HG02588 (cell line): Measurements from ENCODE around the gene MSI2.

Experiments
- ATAC-seq: cut with Tn5 transposase; IDR thresholded peaks from one replicate; pipeline ENCODE4 v1.9.1; 2021; ENCODE audit warnings: mild to moderate bottlenecking, moderate library complexity; ENCODE audit not compliant: unreplicated experiment

Gene MSI2

DNA sequence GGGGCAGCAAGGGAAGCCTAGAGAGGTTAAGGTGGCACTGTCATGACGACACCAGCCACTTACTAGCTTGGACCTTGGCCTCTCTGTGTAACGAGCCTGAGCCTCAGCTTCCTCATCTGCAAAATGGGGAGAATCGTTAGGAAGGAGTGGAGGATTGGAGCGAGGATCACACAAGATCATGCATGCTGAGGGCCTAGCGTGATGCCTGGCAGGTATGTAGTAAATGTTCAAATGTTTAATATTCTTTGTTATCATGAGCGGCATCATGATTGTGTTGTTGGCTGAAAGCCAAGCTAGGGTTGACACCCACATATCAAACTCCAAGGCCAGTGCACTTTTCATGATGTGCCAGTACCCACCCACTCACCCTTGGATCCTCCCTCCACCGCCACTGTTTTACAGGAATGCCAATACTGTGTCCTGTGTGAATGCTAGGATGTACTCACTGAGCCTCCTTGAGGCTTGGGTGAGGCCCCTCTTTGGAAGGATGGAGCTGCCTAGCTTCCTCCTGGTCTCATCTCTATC, 192.5 kb downstream of the MSI2 start:
- ATAC-seq = no peak

DNA sequence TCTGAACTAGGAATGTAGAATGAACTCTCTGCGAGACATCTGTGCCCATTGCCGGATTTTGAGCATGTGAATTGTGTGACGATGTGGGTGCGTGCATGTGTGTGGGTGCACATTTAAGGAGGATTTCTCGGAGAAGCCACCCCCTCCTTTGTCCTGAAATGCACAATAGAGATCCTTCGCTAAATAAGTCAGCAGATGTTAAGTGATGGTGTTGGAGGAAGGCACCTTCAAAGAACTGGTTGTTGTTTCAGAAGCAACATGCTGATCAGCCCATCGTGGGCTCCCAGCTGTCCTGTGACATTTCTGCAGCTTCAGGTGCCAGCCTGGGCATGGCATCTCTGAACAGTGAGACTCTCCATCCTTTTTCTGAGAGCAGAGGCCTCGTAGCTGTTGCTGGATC, 194.9 kb downstream of the MSI2 start:
- no peak for ATAC-seq

DNA sequence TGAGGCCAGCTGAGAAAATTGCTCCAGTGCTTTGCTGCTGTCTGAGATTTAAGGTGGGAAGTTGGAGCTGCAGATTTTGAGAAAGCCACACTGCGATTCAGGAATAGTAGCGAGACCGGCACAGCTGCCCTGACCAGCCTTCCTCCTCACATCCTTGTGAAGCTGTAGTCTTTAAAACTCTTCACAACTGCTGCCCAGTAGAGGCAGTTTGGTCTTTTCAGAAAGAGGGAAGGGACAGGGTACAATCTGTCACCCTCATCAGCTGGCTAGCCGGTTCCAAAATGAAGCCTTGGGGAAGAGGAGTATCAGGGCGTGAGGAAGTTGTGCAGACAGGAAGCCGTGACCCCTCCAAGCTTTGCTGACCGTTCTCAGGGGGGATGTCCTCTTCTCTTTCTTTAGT, 195.3 kb downstream of the MSI2 start:
- ATAC-seq = no peak

DNA sequence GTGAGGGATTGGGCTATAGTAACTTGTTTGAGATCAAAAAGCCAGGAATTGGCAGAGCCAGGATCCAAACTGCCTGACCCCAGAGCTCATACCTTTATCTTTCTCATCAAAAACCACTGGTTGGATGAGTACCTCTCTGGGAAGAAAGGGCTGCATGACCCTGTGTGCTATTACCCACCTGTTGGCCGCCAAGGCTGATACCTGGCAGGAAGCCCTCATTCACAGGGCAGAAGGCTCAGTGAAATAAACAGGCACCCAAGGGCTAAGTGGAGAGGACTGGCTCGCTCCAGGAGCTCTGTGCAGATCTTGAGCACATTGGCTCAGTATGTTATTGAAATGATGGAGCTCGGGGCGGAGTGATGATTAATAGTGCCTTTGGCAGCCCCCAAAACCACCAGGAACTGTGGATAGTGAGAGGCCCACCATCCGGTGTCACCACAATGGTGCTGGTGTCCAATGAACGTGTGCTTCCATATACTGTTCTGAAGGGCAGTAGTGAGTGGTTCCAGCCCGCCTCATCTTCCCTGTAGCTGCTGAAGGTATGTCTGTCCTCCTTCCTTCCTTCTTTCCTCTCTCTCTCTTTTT, 197.6 kb downstream of the MSI2 start:
- no peak for ATAC-seq

DNA sequence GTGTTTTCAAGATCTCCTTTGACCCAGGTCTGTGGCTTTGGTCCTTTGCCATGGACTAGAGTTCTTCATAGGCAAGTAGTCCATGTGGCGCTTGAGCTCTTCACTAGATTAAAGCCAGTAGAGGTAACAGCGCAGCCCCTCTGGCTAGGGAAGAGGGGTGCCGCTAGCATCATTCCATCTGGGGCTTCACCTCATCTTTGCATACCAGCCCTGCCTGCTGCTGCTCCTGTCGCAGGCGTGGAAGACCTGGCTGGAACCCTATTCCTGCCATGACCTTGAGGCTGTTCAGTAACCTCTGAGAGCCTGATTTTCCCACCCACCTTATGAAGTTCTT, 198.4 kb downstream of the MSI2 start:
- ATAC-seq = no peak

DNA sequence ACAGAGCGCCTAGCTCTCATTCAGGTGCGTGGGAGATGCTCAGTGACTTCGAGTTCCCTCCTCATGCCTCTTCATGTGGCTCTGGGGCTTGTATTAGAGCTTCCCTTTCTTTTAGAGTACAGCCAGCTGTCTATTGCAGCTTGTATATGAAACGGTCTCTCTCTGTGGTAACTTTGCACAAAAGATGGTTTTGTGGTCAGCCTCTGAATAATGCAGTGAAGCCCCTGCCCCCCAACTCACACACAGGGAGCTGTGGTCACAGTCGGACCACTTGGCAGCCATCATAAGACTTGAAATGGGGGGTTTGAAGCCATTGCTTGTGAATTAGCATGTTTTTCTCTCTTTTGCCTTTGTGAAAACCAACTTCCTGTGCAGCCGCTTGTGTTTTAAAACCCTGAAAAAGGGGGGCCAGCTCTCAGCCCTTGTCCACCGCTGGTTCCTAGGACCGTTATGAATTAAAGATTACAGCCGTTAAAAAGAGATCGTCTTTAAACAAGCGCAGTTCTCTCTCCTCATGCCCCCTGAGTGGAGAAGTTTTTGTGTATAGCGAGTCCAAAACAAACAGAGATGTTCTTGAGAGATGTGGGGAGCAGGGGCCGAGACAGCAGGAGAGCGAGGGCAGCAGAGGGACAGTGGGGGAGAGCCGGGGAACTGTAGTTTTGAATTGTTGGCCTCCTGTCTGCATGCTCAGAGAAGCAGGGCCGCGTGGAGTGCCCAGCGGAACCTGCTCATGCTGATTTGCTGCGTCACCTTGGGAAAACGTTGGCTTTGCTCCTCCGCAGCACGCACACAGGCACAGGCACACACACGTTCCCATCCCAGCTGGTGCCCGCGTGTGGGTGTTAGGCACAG, 199.0 kb downstream of the MSI2 start:
- peak; percentile 77 for ATAC-seq

DNA sequence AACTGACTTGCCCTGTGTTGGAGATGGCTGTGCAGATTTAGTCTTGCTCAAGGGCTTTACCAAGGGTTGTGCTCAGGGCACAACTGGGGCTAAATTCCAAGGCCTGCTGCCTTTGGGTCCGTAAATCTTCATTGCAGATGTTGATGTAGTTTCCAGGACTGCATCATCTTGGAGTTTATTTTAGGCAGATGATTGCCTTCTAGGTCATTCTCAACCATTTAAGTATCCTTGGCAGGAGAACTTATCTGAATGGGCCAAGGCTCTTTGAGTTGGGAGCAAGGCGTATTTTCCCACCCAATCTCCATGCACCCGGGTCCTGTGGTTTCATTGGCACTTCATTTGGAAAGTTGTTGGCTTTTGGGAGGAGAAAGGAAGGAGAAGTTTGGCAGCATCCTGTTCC, 200.3 kb downstream of the MSI2 start:
- ATAC-seq = no peak

DNA sequence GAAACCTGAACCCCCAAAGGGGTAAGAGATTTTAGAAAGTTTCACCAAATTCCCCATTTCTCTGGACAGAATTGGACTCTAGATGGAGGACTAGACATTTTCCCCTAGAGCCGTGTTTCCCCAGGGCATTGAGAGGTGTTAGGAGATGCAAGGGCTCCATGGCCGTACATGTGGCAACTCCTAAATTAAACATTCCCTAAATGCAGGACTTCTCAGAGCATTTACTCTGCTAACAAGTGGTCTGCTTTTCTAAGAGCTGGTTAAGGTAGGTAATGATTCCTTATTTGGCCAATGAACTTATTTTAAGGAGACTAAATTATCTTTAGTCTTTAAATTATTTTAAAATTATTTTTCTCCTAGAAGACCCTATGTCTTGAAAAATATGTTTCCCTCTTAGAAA, 200.9 kb downstream of the MSI2 start:
- ATAC-seq = no peak

DNA sequence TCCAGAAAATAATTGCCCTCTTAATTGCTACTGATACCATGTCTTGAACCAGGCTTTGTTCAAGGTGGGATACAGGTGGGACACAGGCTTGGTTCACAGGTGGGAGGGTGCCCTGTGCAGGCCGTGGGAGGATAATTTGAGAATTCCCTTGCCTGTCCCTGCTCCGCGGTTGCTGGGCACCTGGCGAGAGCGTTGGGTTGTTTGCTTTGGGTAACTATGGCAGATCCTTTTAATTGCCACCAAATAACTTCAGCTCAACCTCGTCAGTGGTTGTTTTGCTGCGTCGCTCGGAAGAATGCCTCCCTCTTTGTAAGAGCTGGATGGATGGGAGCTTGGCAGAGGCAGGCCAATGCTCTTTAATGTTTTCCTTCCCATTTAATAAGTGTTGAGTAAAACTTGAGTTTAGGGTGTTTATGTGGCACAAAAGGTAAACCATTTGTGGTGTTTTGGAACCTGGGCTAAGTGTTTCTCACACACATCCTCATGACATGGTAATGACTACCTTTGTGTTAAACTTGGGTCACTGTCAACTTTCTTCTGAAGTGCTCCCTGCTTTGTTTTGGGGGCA, 202.5 kb downstream of the MSI2 start:
- no peak for ATAC-seq

DNA sequence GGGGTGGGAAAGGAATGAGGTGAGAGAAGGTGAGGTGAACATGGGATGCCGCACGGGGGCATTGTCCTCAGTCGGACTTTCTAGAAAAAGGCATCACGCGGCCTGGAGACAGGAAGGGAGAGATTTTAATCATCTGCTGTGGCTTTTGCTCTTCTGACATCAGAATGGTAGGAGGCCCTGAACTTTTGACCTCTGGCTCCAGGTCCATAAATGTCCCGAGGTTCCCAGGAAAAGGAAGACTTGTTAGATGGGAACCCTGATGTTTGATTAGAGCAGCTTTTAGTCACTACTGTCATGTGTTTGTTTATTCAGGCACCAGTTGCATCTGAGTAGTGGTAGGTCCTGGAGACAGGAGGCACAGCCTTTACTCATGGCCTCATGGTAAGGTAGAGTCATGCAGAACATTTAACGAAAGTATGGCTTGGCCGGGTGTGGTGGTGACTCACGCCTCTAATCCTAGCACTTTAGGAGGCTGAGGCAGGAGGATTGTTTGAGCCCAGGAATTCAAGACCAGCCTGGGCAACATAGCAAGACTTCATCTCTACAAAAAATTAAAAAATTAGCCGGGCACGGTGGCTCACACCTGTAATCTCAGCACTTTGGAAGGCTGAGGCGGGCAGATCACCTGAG, 203.1 kb downstream of the MSI2 start:
- ATAC-seq = no peak

DNA sequence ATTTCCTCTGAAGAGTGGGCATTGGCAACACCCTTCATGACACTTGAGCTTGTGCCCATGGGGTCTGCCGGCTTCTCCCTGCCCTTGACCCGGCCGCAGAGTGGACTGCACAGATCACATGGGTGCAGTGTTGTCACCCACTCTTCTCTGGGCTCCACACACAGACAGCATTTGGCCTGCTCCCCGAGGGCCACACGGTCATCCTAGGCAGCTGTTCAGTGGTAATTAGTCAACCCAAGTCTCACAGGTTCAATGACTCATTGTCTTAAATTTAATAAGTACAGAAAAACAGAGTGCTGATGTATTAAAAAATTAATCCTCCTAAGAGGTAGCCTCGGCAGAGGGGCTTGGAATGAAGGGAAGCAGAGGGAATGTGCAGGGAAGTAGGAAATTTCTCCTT, 204.8 kb downstream of the MSI2 start:
- no peak for ATAC-seq

DNA sequence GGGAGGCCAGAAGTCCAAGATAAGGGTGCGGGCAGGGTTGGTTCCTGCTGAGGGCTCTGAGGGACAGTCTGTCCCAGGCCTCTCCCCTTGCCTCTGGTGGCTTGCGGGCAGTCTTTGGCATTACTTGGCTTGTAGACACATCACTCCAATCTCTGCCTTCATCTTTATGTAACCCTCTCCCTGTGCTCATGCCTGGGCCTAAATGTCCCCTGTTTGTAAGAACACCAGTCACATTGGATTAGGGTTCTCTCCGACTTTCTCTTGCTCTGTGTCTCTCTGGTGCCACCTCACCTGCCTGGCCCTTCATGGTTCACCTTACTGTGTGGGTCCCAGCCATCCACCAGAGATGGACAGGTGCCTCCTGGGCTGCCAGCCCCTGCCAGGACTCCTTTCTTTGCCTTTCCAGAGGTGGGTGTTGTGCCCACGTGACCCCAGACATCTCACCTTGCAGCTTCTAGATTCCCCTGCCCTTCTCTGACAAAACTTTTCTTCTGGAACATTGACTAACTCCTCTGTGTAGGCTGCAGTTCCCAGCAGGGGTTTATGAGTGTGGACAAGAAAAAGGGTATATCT, 205.8 kb downstream of the MSI2 start:
- no peak for ATAC-seq

DNA sequence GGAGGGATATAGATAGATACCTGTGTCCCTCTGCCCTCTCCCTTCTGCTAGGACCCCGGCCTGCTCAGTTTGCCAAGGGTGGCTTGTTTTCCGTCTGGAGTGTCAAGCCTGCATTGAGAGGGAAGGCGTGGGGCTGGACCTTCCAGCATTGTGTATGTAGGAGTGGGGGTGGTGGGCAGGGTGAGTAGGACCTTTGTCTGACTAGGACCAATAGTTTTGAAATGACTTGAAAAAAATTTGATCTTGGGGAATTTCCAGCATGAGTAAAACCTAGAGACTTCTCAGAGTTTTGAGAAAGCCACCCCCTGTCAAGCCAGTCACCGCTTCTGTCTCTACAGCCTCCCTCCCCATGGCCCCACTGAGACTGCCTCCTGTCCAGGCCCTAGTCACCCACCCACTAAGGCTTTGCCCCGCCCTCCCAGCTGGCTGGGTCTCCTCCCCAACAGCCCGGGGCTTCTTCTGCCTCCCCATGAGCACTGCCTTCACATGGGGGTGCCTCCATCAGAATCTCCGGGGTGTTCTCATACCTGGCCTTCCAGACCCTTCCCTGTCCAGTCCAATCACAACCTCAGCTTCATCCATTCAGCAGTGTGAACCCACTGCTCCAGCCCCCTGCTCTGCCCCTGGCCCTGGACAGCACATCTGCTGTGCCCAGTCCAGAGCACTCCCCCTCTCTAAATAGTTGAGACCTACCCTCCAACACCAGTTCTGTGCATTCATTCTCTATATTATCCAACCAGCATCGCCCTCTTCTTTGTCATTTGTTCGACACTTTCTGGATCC, 207.0 kb downstream of the MSI2 start:
- ATAC-seq = peak; percentile 88

DNA sequence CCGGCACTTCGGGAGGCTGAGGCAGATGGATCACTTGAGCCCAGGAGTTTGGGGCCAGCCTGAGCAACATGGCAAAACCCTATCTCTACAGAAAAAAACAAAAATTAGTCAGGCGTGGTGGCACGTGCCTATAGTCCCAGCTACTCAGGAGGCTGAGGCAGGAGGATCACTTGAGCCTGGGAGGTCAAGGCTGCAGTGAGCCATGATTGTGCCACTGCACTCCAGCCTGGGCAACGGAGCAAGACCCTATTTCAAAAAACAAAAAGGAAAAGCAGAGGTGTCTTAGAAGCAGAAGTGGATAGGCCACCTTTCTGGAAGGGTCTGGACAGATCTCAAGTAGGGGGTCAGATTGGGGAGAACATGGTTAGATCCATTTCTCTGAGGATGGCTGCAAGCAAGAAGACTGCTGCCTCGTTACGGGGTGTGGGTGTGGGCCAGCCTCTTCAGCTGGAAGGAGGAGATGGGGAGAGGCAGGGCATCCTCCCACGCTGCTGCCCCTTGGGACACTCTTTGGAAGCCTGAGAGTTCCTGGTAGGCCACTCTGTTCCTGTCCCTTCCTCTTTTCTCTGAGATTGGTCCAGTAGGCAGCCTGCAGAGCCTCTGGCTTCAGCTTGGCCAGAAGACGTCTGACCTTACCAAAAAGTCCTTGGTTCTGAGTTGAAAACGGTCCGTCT, 208.0 kb downstream of the MSI2 start:
- ATAC-seq = no peak

DNA sequence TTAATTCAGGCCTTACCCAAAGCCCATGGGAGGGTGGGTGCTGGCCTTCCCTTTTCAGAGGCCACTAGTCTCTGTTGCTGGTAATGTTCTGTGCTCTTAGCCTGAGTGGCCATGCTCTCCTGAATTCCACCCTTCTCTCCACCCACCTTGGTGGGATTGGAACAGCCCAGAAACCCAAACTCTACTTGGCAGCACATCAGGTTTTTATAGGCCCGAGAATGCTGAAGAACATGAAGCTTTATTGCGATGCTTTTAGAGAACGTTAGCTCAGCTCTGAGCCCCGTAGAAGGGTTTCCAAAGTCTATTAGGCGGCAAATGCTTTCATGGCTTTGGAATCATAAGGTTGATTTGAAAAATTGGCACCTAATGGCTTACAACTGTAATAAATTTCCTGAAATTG, 209.3 kb downstream of the MSI2 start:
- no peak for ATAC-seq

DNA sequence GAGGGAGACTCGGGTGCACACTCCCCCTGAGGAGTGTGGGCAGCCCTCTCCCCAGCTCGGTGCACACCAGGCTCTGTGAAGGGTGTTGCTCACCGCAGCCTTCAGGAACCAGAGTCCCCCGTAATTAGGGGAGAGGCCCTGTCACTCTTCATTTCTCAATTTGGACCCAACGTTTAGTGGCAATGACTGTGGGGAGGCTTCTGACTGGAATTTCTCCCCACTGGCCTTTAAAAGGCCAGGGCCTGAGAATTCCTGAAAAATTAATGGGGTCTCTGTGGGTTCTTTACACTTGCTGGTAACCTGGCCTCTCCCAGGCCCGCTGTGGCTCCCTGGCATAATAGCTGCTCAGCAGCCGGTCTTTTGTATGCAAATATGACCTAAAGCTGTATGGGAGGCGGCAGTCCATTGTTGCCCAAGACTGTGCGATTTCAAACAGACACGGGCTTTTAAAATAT, 209.7 kb downstream of the MSI2 start:
- no peak for ATAC-seq

DNA sequence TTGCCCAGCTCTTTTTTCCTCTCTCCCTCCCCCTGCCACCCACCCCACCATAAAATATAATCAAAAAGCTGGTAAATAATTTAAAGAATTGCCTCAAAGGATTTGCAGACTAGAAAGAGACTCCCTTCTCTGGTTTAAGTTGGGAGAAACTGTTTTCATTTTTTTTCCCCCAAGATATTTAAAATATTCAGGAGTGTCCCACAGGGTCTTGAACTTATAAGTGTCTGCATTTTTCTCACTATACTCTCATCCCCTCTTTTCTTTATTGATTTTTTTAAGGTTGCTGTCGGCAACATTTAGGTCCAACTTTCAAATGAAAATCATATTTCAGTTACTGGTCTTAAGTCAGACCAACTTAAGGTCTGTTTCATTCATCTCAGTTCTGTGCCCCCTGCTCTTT, 210.2 kb downstream of the MSI2 start:
- ATAC-seq = no peak

DNA sequence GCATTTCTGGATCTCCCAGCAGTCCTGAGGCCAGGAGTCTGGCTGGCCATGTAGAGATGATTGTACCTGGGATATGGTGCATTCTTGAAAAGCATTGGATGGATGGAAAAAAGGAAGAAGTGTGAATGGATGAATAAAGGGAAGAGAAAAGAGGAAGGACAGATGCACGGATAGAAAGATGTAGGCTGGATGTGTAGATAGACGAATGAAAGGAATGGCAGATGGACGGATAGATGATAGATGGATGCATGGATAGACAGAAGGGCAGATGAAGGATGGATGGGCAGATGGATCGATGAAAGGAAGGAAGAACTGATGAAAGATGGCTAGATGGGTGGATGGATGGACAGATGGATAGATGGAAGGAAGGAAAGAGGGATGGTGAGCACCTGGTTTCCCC, 210.9 kb downstream of the MSI2 start:
- ATAC-seq = no peak

DNA sequence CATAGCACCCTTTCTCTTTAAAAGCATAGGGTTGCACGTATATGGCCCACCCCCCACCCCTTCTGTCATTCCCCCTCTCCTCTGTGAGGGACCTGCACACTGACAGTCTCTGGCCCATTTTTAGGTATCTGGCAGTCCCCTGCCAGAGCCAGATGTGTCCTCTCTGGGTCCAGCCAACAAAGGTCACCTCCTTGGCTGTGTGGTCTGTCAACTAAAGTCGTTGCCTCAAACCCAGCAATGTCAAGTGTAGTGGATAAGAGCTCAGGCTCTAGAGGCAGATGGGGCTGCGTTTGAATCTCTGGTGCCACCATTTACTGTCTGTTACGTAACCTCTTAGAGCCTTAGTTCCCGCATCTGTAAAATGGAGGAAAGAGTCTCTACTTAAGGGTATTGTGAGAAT, 211.5 kb downstream of the MSI2 start:
- ATAC-seq = no peak
